NB4 (cell line): ENCODE results near the gene MAGEL2.

Experiments
- DNase-seq: peaks from one replicate; pipeline ENCODE4 v3.0.0; 2010; ENCODE audit warnings: low read depth
- H3K4me3 ChIP-seq: one replicate; pipeline ENCODE4 v1.5.1; 2011; ENCODE audit warnings: mild to moderate bottlenecking, low read depth, low read length, moderate library complexity
- MYC ChIP-seq: IDR thresholded peaks from 2 replicates; pipeline ENCODE4 v1.6.1; 2011; ENCODE audit warnings: low read depth, low read length
- POLR2A ChIP-seq: IDR thresholded peaks from 2 replicates; pipeline ENCODE4 v1.6.1; 2011; ENCODE audit warnings: mild to moderate bottlenecking; ENCODE audit not compliant: insufficient read length; ENCODE audit errors: extremely low read depth
- TF ChIP-seq, protein P1 (sequence below): IDR thresholded peaks from 2 replicates; pipeline ENCODE4 v1.6.1; 2011; ENCODE audit warnings: low read depth, low read length
- TF ChIP-seq, protein P2 (sequence below): IDR thresholded peaks from one replicate; pipeline ENCODE4 v1.5.1; 2012; ENCODE audit warnings: low read depth, low read length

Gene MAGEL2

DNA sequence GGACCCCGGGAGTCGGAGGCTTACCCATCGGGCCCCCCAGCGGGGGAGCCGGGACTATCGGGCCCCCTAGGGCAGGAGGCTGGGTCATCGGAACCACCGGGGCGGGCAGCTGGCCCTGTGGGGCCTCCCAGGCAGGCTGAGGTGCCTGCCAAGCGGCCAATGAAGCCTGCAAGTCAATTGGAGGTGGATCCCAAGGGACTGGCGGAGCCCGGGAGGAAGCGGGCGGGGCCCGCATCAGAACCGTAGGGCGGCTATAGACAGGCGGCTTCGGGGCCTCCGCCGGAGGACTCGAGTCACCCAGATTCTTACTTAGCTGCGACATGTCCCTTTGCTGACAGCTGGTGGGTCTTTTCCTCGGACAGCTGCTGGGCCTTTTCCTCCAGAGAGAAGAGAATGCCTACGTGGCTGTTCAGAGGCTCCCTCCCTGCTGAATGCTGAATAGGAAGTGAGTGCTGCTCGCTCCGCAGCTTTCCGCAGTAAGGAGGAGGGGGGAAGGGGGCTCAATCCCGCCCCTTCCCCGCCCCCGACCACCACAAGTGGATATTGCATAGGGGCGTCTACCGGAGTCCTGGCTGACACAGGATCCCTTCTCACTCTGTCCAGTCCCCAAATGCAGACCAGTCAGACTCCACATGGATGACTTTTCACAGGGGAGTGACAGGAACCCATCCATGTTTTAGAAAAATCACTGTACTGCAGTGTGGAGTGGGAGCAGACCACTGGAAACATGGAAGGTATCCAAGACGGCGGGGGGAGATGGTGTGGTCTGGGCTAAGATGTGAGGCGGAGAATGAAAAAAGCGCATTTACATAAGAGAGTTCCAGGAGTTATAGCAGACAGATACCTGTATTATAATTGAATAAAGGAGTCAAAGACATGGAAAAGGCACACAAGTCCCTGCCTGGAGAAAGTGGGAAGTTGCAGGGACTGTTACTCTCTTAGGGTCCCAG is at the start of gene MAGEL2:
TSS of gene MAGEL2 (minus strand) at position 447 of the 950 bp plus-strand sequence. CDS start at position 322, 125 bp downstream.
- DNase-seq: peak; percentile 4
- TF ChIP-seq, protein P1, sequence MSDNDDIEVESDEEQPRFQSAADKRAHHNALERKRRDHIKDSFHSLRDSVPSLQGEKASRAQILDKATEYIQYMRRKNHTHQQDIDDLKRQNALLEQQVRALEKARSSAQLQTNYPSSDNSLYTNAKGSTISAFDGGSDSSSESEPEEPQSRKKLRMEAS: no peak
- no peak for TF ChIP-seq MYC
- TF ChIP-seq, protein P2, sequence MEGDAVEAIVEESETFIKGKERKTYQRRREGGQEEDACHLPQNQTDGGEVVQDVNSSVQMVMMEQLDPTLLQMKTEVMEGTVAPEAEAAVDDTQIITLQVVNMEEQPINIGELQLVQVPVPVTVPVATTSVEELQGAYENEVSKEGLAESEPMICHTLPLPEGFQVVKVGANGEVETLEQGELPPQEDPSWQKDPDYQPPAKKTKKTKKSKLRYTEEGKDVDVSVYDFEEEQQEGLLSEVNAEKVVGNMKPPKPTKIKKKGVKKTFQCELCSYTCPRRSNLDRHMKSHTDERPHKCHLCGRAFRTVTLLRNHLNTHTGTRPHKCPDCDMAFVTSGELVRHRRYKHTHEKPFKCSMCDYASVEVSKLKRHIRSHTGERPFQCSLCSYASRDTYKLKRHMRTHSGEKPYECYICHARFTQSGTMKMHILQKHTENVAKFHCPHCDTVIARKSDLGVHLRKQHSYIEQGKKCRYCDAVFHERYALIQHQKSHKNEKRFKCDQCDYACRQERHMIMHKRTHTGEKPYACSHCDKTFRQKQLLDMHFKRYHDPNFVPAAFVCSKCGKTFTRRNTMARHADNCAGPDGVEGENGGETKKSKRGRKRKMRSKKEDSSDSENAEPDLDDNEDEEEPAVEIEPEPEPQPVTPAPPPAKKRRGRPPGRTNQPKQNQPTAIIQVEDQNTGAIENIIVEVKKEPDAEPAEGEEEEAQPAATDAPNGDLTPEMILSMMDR: no peak
- no peak for TF ChIP-seq POLR2A
- H3K4me3 ChIP-seq: no peak within 1 kb of the TSS

DNA sequence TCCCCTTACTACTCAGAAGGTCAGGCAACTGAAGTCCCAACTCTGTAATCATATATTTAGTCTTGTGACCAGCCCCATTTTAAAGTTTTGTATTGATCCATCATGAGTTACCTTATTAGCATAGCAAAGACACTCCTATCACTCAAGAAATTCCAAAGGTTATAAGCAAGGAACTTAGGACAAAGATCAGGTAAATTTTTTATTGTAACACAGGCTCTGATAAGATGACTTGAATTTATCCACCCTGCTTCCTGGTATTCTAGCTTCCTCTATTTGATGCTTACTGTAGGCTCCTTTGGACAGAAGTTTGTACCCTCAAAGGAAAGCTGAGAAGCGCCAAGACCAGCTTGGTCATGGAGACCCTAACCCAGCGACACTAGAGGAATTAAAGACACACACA is 47.6 kb upstream of the MAGEL2 start:
- TF ChIP-seq MYC (no peak), POLR2A (no peak)
- TF ChIP-seq, protein P1: no peak
- TF ChIP-seq, protein P2: no peak
- H3K4me3 ChIP-seq: no peak overlapping the region
- DNase-seq: no peak

GRCh38 chr15:23694592-23694991 is 46.9 kb upstream of the MAGEL2 start:
- TF ChIP-seq, protein P2: no peak
- DNase-seq: no peak
- no peak overlapping the region for H3K4me3 ChIP-seq

DNA sequence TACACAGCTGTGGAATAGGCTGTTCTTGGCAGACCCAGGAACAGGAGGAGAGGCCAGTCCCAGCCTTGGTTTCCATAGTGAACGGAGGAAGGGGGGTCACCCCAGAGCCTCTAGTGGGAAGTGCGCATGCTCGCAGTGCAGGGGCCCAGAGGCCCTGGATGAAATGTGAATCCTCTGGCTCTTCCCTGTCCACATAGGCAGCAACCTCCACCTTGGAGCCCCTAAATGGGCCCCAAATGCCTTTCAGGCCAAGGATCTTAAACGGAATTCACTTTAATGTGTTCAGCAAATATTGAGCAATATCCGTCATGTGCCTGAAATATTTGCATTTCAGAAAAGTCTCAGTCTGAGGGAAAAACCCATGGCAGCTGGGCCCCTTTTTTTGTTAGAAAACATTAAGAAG is 42.8 kb upstream of the MAGEL2 start:
- TF ChIP-seq POLR2A (no peak), MYC (no peak)
- TF ChIP-seq, protein P2: no peak
- TF ChIP-seq, protein P1: no peak
- no peak overlapping the region for H3K4me3 ChIP-seq
- no peak for DNase-seq

DNA sequence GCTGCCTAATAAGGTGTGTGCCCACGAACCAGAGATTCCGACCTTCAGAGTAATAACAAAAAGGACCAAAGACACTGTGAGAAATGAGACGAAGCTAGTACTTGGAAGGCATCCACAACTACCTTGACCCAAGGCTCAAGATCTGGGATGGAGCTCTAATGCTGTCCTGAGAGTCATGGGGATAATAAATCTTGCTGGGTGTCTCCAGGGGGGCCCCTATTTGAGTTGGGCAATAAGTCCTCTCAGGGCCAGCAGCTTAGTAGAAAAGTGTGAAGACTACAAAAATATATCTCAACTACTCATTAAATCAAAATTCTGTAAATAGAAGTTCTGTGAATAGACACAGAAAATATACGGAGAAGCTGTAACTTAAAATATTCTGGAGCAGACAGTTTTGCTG is 42.3 kb upstream of the MAGEL2 start:
- no peak for DNase-seq
- TF ChIP-seq, protein P1: no peak
- TF ChIP-seq, protein P2: no peak
- TF ChIP-seq POLR2A (no peak), MYC (no peak)
- H3K4me3 ChIP-seq: no peak overlapping the region

- DNase-seq: no peak
- no peak within 1 kb of the TSS for H3K4me3 ChIP-seq
- TF ChIP-seq POLR2A: no peak
- TF ChIP-seq, protein P1: no peak
- TF ChIP-seq, protein P2: no peak
- TF ChIP-seq MYC: no peak
These were observed 39.4 kb upstream of the MAGEL2 start, which contains the start of gene NDN for GRCh38 chr15:23687143-23687470. NDN (minus strand) TSS chr15:23687305; CDS start chr15:23687217, 88 bp downstream.
